Coronary artery (tissue), 2 donors: ENCODE data around the gene PAMR1.

Experiments
- DNase-seq: peaks from one replicate; pipeline ENCODE4 v3.0.0-alpha.2; 2017; ENCODE audit warnings: low spot score
- H3K27ac ChIP-seq, 2 donors: fragments of 200-600 bp; sonication (generic); one replicate each; pipeline ENCODE4 v1.5.1; 2016 to 2019
- H3K4me3 ChIP-seq: fragments of 200-600 bp; sonication (generic); 2 replicates; pipeline ENCODE4 v1.5.1; 2016; ENCODE audit warnings: mild to moderate bottlenecking, moderate library complexity
- CTCF ChIP-seq: fragments of 200-600 bp; sonication (generic); IDR thresholded peaks from one replicate; pipeline ENCODE4 v1.5.1; 2019; ENCODE audit warnings: antibody characterized with exemption

Gene PAMR1

GRCh38 chr11:35520376-35520775, 5.0 kb downstream of the PAMR1 start:
- no peak for DNase-seq

GRCh38 chr11:35518766-35519165, 6.7 kb downstream of the PAMR1 start:
- TF ChIP-seq CTCF: no peak
- Histone ChIP-seq H3K27ac (no peak overlapping the region), H3K4me3 (no peak overlapping the region)
- DNase-seq: no peak

More at GRCh38 chr11:35520376-35520775, 5.0 kb downstream of the PAMR1 start:
- no peak overlapping the region for H3K4me3 ChIP-seq
- no peak for TF ChIP-seq CTCF
- no peak overlapping the region for H3K27ac ChIP-seq

GRCh38 chr11:35517481-35517880, 7.9 kb downstream of the PAMR1 start:
- no peak for DNase-seq
- H3K4me3 ChIP-seq: no peak overlapping the region
- H3K27ac ChIP-seq: no peak overlapping the region
- TF ChIP-seq CTCF: no peak

- DNase-seq: no peak
- TF ChIP-seq CTCF: no peak
- Histone ChIP-seq H3K4me3 (no peak overlapping the region), H3K27ac (no peak overlapping the region)
Measured at GRCh38 chr11:35516403-35516802, 9.0 kb downstream of the PAMR1 start.

- no peak for DNase-seq
- no peak overlapping the region for H3K4me3 ChIP-seq
- H3K27ac ChIP-seq: no peak overlapping the region
- no peak for TF ChIP-seq CTCF
Measured at GRCh38 chr11:35515224-35515623, 10.2 kb downstream of the PAMR1 start.

- H3K27ac ChIP-seq: no peak overlapping the region
- H3K4me3 ChIP-seq: no peak overlapping the region
- no peak for DNase-seq
- TF ChIP-seq CTCF: no peak
Measured at GRCh38 chr11:35514481-35514880, 10.9 kb downstream of the PAMR1 start.

GRCh38 chr11:35511666-35512065, 13.8 kb downstream of the PAMR1 start:
- Histone ChIP-seq H3K27ac (no peak overlapping the region), H3K4me3 (no peak overlapping the region)
- TF ChIP-seq CTCF: no peak
- DNase-seq: no peak
